ENCODE data around the gene PATJ.
"Not testable (repeated sequence)": the region's sequence is repeated elsewhere in the genome, so short reads cannot be mapped to it uniquely, and the experiment has no call there.

Gene PATJ

DNA sequence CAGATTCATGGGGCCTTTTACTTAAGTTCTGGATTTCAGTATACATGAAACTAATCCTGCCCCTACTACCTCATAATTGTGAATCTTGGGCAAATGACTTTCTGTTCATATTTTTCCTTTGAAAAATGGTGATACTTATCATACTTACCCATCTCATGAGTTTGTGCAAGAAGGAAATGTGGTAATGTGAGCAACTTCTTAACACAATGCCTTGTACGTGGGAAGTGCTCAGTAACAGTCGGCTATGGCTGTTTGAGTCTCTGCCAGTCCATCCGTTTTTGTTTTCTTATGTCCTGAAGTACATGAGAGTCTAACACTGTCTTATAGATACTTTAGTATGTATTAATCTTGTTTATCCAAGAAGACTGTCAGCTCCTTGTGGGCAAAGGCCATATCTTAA is 86.5 kb downstream of the PATJ start:
- no peak for DNase-seq (ENCODE audit: low spot score)

GRCh38 chr1:61836649-61837048 is 94.4 kb downstream of the PATJ start:
- DNase-seq (ENCODE audit: low spot score), result no peak

GRCh38 chr1:61837607-61838006 is 95.3 kb downstream of the PATJ start:
- DNase-seq (ENCODE audit: low spot score), result not testable (repeated sequence)

DNA sequence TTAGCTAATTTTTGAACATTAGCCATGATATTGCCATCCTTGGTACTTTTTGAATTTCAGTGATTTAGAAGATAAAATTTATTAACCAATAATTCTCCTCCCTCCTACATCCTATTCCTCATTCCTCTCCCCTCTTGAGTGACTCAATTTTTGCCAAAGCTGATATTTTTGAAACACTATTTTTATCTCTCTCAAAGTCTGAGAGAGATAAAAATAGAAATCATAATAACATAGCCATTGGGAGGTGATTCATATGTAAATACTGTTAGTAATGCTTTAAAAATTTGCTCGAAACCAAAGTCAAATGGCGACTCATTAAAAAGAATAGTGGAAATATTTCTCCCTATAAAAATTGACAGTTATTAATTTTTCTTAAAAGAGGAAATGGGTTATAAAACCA is 97.4 kb downstream of the PATJ start:
- DNase-seq (ENCODE audit: low spot score), result no peak

- no peak for DNase-seq (ENCODE audit: low spot score)
Observed at GRCh38 chr1:61842036-61842435, 99.8 kb downstream of the PATJ start.

- DNase-seq (ENCODE audit: low spot score), result no peak
Observed at GRCh38 chr1:61842863-61843514, 100.7 kb downstream of the PATJ start.

DNA sequence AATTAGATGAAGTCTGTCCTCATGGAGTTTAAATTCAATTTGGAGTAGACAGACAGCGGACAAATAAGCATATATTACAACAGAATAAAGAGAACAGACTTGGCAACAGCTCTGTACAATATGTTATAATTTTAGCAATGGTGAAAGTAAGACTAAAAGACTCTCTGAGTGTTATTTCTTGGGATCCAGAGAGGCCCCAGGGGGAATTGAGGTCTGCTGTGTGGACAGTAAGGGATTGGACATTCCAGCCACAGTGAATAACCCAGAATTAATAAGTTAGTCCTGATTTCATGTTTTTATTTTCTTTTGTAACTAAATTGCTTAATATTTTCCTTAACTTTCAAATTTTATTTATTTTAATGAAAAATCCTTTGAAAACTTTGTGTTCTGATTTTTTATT is 101.7 kb downstream of the PATJ start:
- DNase-seq (ENCODE audit: low spot score), result no peak

GRCh38 chr1:61844664-61845063 is 102.4 kb downstream of the PATJ start:
- not testable (repeated sequence) for DNase-seq (ENCODE audit: low spot score)

- DNase-seq (ENCODE audit: low spot score), result no peak
Observed at GRCh38 chr1:61851235-61851634, 109.0 kb downstream of the PATJ start.

DNA sequence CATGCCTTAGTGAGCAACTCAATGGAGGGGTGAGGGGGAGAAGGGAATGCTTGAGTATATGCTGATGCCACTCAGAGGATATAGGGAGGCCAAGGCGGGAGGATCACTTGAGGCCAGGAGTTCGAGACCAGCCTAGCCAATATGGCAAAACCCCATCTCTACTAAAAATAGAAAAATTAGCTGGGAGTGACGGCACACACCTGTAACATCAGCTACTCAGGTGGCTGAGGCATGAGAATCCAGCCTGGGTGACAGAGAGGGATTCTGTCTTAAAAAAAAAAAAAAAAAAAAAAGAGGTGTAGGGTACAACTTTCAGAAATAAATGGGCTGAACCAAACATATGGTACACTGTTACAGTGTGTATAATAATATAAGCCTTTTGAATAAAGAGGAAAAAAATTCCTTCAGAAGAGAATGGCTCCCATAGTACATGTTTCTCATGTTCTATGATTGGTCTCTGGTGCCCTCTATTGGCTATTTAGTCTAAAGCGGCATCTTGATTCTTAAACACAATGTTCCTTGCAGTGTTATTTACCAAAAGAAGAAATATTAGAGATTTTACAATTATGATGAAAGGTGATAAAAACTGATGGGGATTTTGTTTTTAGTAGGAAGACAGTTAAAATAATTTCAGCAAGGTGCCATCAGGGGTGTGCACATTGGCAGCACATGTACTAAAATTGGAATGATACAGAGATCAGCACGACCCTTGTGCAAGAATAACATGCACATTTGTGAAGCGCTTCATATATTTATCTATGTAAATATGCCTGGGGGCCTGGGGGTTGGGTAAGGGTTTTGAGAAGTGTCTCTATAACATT is 109.8 kb downstream of the PATJ start:
- DNase-seq (ENCODE audit: low spot score), result peak; percentile 12

DNA sequence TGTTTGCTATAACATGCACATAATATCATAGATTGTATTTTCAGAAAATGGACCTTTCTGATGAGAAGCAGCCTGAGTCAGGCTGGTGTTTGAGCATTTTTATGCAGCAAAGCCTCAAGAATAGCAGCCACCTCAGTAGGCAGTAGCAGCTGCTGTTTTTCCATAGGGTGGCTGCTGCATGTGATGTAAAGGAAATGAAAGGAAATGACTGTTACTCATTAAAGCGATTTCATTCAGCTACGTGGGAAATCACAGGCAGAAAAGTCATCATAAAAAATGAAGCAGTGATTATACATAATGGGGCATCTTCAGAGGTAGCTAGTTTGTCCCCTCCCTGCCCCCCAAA is 110.4 kb downstream of the PATJ start:
- DNase-seq (ENCODE audit: low spot score), result no peak

DNA sequence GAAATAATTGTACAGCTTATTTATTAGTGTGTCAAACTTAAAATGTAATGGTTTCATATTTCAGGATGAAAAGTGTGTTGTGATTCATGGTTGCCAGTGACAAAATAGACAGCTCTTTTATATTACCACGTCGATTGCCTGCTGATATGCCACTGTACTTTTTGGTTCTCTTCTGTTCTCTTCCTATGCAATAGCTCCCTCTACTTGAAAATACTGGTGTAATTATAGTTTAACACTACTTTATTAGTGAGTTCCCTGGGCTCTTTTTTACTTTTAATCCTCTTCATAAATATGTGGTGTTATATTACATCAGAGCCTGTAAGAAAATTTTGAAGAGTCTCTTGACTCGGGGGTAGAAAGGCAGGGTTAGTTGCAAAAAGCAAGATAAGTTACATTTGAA is 111.3 kb downstream of the PATJ start:
- DNase-seq (ENCODE audit: low spot score), result no peak

DNA sequence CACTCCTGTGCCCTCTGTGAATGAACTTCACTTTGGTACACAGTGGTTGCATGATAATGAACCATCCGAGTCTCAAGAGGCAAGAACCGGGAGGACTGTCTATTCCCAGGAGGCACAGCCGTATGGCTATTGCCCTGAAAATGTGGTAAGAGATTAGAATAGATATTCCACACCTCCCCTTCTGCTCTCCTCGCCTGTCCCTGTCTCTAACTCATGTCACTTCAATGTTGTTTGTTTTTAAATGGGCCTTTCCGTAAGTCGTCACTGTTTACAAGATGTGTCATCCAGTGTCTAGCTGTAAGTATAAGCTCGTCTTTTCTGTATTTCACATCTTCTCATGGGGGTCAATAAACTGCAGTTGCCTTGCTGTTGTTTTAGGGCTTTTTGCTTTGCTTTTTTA is 122.2 kb downstream of the PATJ start:
- no peak for DNase-seq (ENCODE audit: low spot score)

DNA sequence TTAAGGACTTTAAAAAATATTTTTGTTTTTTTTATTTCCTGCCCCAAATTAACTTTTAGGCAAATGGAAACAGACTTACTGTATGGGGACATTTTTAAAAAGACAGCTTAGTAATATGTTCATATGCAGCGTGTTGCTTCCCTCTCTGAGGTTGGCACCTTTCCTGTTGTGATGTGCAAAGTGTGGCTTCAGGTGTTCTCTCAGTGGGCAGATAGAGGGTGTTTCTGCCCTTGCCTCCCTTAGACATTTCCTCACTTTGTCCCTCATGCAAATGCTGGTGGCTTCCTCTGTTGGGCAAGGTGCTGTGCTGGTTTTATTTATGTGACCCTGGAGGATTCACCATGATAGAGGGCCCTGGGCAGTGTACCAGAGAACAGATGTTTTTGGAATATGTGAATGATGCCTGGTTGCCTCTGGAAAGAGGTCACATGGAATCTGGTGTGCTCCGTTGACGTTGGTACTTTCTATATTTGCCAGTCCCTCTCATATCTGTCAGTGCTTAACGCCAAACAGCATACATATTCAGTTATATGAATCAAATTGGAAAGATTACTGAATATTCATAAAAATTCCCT is 123.5 kb downstream of the PATJ start:
- no peak for DNase-seq (ENCODE audit: low spot score)

- DNase-seq (ENCODE audit: low spot score), result no peak
Observed at GRCh38 chr1:61869691-61870109, 127.4 kb downstream of the PATJ start.

- no peak for DNase-seq (ENCODE audit: low spot score)
Observed at GRCh38 chr1:61872206-61872605, 129.9 kb downstream of the PATJ start.

DNA sequence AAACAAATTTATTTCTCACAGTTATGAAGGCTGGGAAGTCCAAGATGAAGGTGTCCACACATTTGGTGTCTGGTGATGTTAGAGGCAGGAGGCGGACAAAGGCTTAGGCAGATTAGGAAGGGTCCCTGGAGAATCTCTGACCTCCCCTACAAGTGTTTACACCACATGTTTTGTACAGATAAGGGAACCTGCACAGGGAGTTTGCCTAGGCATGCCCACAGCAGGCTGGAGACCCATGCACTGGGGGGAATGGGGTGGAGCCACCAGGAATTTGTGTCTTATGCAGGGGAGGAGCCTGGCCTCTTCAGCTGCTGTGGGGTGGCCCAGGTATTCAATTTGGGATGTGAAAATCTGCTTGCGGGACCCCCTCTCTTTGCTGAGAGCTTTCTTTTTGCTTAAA is 131.3 kb downstream of the PATJ start:
- no peak for DNase-seq (ENCODE audit: low spot score)

DNA sequence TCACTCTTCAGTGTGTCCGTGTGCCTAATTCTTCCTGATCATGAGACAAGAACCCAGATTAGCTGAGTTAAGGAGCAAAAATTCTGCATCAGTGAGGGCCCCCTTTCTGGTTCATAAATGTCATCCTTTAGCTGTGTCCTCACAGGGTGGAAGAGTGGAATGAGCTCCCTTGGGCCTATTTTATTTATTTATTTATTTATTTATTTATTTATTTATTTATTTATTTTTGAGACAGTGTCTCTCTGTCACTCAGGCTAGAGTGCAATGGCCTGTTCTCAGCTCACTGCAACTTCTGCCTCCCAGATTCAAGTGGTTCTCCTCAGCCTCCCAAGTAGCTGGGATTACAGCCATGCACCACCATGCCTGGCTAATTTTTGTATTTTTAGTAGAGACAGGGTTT is 131.7 kb downstream of the PATJ start:
- no peak for DNase-seq (ENCODE audit: low spot score)

- DNase-seq (ENCODE audit: low spot score), result no peak
Observed at GRCh38 chr1:61875198-61875597, 132.9 kb downstream of the PATJ start.

GRCh38 chr1:61879887-61880474 is 137.7 kb downstream of the PATJ start:
- not testable (repeated sequence) for DNase-seq (ENCODE audit: low spot score)

DNA sequence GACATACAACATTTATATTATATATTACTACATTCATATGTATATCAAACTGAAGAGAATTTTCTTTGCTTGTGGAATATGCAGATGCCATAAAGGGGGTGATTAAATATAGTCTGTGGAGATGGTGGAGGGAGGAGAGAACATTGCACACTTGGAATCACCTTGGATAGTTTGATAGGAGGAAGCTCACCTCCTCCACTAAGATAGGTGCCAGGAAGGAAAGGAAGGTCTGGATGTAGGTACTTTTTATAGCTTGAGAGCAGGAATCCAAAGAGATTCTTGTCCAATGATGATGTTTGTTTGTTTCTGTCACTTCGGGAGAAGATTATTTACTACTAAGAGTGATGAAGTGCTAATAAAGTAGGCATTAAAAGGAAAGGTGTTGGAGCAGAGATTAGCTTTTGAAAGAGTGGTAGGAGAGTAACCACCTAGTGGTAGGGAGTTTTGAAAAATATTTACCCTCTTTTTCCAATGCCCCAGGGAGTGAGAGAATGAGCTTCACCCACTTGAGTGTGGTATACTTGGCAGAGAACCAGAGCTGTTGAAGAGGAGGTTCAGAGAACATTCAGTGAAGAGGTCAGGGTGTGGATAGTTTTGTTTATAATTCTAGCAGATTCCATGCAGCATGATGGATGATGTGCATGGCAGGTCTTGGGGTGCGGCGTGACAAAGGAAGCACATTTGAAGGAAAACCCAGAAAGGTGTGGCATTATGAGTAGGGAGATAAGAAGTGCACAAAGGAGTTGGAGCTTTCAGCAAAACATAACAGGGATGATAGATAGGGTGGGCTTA is 145.0 kb downstream of the PATJ start:
- DNase-seq (ENCODE audit: low spot score), result no peak

- no peak for DNase-seq (ENCODE audit: low spot score)
Observed at GRCh38 chr1:61887931-61888564, 145.8 kb downstream of the PATJ start.
